ENCODE measurements around the gene BRDT.

- TF ChIP-seq, protein P1, sequence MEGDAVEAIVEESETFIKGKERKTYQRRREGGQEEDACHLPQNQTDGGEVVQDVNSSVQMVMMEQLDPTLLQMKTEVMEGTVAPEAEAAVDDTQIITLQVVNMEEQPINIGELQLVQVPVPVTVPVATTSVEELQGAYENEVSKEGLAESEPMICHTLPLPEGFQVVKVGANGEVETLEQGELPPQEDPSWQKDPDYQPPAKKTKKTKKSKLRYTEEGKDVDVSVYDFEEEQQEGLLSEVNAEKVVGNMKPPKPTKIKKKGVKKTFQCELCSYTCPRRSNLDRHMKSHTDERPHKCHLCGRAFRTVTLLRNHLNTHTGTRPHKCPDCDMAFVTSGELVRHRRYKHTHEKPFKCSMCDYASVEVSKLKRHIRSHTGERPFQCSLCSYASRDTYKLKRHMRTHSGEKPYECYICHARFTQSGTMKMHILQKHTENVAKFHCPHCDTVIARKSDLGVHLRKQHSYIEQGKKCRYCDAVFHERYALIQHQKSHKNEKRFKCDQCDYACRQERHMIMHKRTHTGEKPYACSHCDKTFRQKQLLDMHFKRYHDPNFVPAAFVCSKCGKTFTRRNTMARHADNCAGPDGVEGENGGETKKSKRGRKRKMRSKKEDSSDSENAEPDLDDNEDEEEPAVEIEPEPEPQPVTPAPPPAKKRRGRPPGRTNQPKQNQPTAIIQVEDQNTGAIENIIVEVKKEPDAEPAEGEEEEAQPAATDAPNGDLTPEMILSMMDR (conservative IDR thresholded peaks at IDR 0.05; ENCODE audit: low read depth, low read length), result no peak
- no peak for TF ChIP-seq EZH2 (IDR thresholded peaks at IDR 0.05; ENCODE audit: borderline replicate concordance, low read depth, low read length, poor library complexity, severe bottlenecking)
Measured at GRCh38 chr1:91937613-91938012, 11.6 kb upstream of the BRDT start.
